Panc1 (cell line): ENCODE data around the gene DDIT3.

Experiments
- POLR2AphosphoS5 ChIP-seq: IDR thresholded peaks from 2 replicates; pipeline ENCODE4 v1.6.1; 2012; ENCODE audit warnings: mild to moderate bottlenecking, low read depth, low read length, moderate library complexity
- TCF7L2 ChIP-seq: IDR thresholded peaks from 2 replicates; pipeline ENCODE4 v1.6.1; 2011; ENCODE audit warnings: mild to moderate bottlenecking, low read depth, low read length, inconsistent platforms
- TF ChIP-seq, protein P1 (sequence below): fragments of 450-650 bp; IDR thresholded peaks from 2 replicates; pipeline ENCODE4 v1.5.1; 2017; ENCODE audit warnings: mild to moderate bottlenecking
- TF ChIP-seq, protein P2 (sequence below), 2 experiments: IDR thresholded peaks; 2 replicates each; pipeline ENCODE4 v1.6.1; 2011 to 2012; ENCODE audit warnings: low read depth in 2 of 2, control low read depth in 1 of 2, low read length in 1 of 2, mild to moderate bottlenecking in 1 of 2, moderate library complexity in 1 of 2; ENCODE audit not compliant: insufficient read depth in 1 of 2

DNA sequence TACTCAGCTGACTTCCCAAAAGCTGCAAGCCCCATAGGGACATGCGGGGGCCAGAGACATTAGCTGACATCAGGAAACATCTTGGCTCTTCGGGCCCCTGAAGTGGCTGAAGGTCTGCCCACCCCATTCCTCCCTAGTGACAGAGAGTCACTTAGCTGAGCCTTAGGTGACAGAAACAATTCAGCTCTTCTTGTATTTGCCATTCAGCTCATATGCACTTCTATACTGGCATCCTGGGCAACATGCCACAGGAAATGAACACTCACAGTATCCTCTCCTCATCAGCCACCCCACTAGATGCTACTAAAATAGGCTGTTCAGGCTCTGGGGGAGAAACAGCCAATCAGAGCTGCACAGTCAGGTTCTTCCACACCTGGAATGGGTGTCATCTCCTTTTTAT is 23.3 kb upstream of the DDIT3 start:
- TF ChIP-seq, protein P1, sequence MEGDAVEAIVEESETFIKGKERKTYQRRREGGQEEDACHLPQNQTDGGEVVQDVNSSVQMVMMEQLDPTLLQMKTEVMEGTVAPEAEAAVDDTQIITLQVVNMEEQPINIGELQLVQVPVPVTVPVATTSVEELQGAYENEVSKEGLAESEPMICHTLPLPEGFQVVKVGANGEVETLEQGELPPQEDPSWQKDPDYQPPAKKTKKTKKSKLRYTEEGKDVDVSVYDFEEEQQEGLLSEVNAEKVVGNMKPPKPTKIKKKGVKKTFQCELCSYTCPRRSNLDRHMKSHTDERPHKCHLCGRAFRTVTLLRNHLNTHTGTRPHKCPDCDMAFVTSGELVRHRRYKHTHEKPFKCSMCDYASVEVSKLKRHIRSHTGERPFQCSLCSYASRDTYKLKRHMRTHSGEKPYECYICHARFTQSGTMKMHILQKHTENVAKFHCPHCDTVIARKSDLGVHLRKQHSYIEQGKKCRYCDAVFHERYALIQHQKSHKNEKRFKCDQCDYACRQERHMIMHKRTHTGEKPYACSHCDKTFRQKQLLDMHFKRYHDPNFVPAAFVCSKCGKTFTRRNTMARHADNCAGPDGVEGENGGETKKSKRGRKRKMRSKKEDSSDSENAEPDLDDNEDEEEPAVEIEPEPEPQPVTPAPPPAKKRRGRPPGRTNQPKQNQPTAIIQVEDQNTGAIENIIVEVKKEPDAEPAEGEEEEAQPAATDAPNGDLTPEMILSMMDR: no peak
- TF ChIP-seq POLR2AphosphoS5 (no peak), TCF7L2 (no peak)
- TF ChIP-seq, protein P2, sequence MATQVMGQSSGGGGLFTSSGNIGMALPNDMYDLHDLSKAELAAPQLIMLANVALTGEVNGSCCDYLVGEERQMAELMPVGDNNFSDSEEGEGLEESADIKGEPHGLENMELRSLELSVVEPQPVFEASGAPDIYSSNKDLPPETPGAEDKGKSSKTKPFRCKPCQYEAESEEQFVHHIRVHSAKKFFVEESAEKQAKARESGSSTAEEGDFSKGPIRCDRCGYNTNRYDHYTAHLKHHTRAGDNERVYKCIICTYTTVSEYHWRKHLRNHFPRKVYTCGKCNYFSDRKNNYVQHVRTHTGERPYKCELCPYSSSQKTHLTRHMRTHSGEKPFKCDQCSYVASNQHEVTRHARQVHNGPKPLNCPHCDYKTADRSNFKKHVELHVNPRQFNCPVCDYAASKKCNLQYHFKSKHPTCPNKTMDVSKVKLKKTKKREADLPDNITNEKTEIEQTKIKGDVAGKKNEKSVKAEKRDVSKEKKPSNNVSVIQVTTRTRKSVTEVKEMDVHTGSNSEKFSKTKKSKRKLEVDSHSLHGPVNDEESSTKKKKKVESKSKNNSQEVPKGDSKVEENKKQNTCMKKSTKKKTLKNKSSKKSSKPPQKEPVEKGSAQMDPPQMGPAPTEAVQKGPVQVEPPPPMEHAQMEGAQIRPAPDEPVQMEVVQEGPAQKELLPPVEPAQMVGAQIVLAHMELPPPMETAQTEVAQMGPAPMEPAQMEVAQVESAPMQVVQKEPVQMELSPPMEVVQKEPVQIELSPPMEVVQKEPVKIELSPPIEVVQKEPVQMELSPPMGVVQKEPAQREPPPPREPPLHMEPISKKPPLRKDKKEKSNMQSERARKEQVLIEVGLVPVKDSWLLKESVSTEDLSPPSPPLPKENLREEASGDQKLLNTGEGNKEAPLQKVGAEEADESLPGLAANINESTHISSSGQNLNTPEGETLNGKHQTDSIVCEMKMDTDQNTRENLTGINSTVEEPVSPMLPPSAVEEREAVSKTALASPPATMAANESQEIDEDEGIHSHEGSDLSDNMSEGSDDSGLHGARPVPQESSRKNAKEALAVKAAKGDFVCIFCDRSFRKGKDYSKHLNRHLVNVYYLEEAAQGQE (IDR thresholded peaks at IDR 0.05; ENCODE audit: insufficient read depth in 1 of 2, low read depth in 2 of 2, low read length in 1 of 2): no peak
